ENCODE data around the gene MRGPRX4. TPM values are rescaled to one million over a fixed set of nuclear protein-coding genes. Genes with fewer than 3 reads are reported as not detected.

MRGPRX4 gene
- total RNA-seq, 1 experiment from 2014 or later = not detected

DNA sequence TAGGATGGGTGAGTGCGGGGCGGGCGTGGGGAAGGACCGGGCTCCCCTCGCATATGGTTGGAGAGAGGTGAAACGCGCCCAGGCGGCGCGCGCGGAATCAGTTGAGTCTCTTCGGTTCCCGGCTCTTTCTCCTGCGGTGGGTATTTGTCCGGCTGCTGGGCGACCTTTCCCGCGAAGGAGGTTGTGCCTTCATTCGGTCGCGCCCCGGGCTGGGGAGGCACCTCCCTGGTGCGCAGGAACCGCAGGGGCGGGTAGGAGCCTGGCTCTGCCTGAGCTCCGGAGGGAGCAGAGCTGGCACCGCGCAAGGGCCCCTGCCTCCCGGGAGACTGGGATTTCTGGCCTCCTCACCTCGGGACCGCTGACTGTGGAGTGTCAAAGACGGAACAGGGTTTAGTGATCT lies 36.4 kb downstream of the MRGPRX4 start:
- Mint-ChIP-seq H3K4me1 (ENCODE audit: low read depth, unreplicated experiment) (no peaks in the 10 kb centered on the region), H3K9me3 (ENCODE audit: unreplicated experiment) (no peaks in the 10 kb centered on the region), H3K36me3 (ENCODE audit: insufficient read depth, unreplicated experiment) (no peaks in the 10 kb centered on the region), H3K27ac (ENCODE audit: unreplicated experiment) (no peak overlapping the region), H3K27me3 (ENCODE audit: insufficient read depth, unreplicated experiment) (peaks cover 26% of the 10 kb centered on the region), H3K4me3 (ENCODE audit: unreplicated experiment) (no peak overlapping the region)
- H3K27me3 ChIP-seq (replicated peaks; ENCODE audit: control insufficient read depth, insufficient read depth, low read length) = no peaks in the 10 kb centered on the region; the same call in 1 of the 2 replicates
- H3K4me1 ChIP-seq = no peaks in the 10 kb centered on the region
- intact Hi-C loops (cut with micrococcal nuclease; ENCODE audit: unreplicated experiment) = no loop called here
- H3K36me3 ChIP-seq (ENCODE audit: control insufficient read depth, insufficient read depth, low read length) = no peaks in the 10 kb centered on the region
- ChIA-PET POLR2A (no interaction called here), CTCF (no interaction called here)
- H3K9me3 ChIP-seq = no peaks in the 10 kb centered on the region
- no TSS peak for BruUV-seq (replicated peaks)
- TF ChIP-seq, protein P1, sequence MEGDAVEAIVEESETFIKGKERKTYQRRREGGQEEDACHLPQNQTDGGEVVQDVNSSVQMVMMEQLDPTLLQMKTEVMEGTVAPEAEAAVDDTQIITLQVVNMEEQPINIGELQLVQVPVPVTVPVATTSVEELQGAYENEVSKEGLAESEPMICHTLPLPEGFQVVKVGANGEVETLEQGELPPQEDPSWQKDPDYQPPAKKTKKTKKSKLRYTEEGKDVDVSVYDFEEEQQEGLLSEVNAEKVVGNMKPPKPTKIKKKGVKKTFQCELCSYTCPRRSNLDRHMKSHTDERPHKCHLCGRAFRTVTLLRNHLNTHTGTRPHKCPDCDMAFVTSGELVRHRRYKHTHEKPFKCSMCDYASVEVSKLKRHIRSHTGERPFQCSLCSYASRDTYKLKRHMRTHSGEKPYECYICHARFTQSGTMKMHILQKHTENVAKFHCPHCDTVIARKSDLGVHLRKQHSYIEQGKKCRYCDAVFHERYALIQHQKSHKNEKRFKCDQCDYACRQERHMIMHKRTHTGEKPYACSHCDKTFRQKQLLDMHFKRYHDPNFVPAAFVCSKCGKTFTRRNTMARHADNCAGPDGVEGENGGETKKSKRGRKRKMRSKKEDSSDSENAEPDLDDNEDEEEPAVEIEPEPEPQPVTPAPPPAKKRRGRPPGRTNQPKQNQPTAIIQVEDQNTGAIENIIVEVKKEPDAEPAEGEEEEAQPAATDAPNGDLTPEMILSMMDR (IDR thresholded peaks at IDR 0.05; ENCODE audit: insufficient read depth in 1 of 2, low read depth in 1 of 2, low read length in 1 of 2, severe bottlenecking in 1 of 2, unreplicated experiment in 1 of 2) = no peak
- no peak overlapping the region for H3K4me3 ChIP-seq (ENCODE audit: low read depth, low read length)
- DNase-seq = no peak

DNA sequence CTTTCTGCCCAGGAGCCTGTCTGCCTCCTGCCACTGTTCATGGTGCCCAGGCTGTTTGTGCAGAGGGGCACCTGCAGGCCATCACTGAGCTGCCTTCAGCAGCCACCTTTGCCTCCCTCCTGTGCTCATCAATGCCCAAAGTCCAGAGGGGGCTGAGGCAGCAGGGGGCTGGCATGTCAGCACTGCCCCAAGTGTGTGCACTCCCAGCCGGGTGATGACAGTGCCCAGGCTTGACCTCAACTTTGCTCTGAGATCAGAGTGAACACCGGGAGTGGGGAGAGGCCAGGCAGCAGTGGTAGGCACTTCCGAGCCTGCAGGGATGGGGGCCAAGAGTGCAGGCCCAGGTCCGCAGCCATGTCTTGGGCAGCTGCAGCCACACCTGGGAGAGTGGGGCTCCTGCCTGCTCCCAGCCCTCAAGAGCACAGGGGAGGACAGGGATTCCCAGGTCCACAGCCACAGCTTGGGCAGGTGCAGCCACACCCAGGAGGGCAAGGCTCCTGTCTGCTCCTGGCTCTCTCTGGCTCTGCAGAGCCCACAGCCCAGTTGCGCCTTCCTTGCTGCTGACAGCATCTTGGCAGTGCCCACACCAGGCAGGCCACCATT lies 48.7 kb downstream of the MRGPRX4 start:
- Mint-ChIP-seq H3K9me3 (ENCODE audit: unreplicated experiment) (peaks cover 18% of the 10 kb centered on the region), H3K27ac (ENCODE audit: unreplicated experiment) (no peak overlapping the region), H3K4me3 (ENCODE audit: unreplicated experiment) (no peak overlapping the region), H3K36me3 (ENCODE audit: insufficient read depth, unreplicated experiment) (no peaks in the 10 kb centered on the region), H3K4me1 (ENCODE audit: low read depth, unreplicated experiment) (no peaks in the 10 kb centered on the region), H3K27me3 (ENCODE audit: insufficient read depth, unreplicated experiment) (peaks cover 11% of the 10 kb centered on the region)
- H3K4me3 ChIP-seq (ENCODE audit: low read depth, low read length) = no peak overlapping the region
- no peaks in the 10 kb centered on the region; the same call in 1 of the 2 replicates for H3K27me3 ChIP-seq (replicated peaks; ENCODE audit: control insufficient read depth, insufficient read depth, low read length)
- CTCF ChIA-PET = no interaction called here
- no peaks in the 10 kb centered on the region for H3K4me1 ChIP-seq
- no peaks in the 10 kb centered on the region for H3K36me3 ChIP-seq (ENCODE audit: control insufficient read depth, insufficient read depth, low read length)
- TF ChIP-seq, protein P1 (IDR thresholded peaks at IDR 0.05; ENCODE audit: insufficient read depth in 1 of 2, low read depth in 1 of 2, low read length in 1 of 2, severe bottlenecking in 1 of 2, unreplicated experiment in 1 of 2) = no peak
- no TSS peak for BruUV-seq (replicated peaks)
- H3K9me3 ChIP-seq = no peaks in the 10 kb centered on the region; the same call in 1 of the 2 replicates
- POLR2A ChIA-PET = no interaction called here
- intact Hi-C loops (cut with micrococcal nuclease; ENCODE audit: unreplicated experiment) = no loop called here
- DNase-seq = no peak

DNA sequence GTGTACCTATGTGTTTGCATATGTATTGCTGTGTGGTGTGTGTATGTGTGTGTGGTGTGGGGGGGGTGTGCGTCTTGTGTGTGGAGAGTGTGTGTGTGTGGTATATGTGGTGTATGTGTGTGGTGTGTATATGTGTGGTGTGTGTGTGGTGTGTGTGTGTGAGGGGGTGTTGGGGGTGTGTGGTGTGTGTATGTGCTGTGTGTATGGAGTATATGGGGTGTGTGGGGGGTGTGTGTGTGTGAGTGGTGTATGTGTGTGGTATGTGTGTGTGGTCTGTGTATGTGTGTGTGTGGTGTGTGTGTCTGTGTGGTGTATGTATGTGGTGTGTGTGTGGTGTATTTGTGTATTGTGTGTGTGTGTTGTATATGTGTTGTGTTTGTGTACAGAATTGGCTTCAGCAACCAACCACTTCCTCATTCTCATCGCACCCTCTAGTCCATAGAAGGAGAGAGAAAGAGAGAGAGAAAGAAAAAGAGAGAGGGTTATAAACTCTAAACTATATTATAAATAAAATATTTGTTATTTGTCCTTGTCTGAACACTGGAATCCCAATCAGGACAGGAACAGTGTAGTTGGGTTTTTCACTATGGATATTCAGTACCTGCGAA lies 50.3 kb downstream of the MRGPRX4 start:
- H3K4me1 ChIP-seq = no peaks in the 10 kb centered on the region
- no peak overlapping the region for H3K4me3 Mint-ChIP-seq (ENCODE audit: unreplicated experiment)
- no peaks in the 10 kb centered on the region; the same call in 1 of the 2 replicates for H3K9me3 ChIP-seq
- TF ChIP-seq, protein P1 (IDR thresholded peaks at IDR 0.05; ENCODE audit: insufficient read depth in 1 of 2, low read depth in 1 of 2, low read length in 1 of 2, severe bottlenecking in 1 of 2, unreplicated experiment in 1 of 2) = no peak
- ChIA-PET CTCF (interaction anchor here (1.1 kb wide), 1 partner anchor 19 kb away, joined by 3 read pairs; no protein-coding TSS in a partner anchor), POLR2A (no interaction called here)
- peaks cover 3% of the 10 kb centered on the region for H3K27me3 Mint-ChIP-seq (ENCODE audit: insufficient read depth, unreplicated experiment)
- intact Hi-C loops (cut with micrococcal nuclease; ENCODE audit: unreplicated experiment) = no loop called here
- H3K36me3 Mint-ChIP-seq (ENCODE audit: insufficient read depth, unreplicated experiment) = no peaks in the 10 kb centered on the region
- no peaks in the 10 kb centered on the region; the same call in 1 of the 2 replicates for H3K27me3 ChIP-seq (replicated peaks; ENCODE audit: control insufficient read depth, insufficient read depth, low read length)
- no peak for DNase-seq
- no TSS peak for BruUV-seq (replicated peaks)
- no peak overlapping the region for H3K4me3 ChIP-seq (ENCODE audit: low read depth, low read length)
- H3K4me1 Mint-ChIP-seq (ENCODE audit: low read depth, unreplicated experiment) = no peaks in the 10 kb centered on the region
- H3K9me3 Mint-ChIP-seq (ENCODE audit: unreplicated experiment) = peaks cover 18% of the 10 kb centered on the region
- no peaks in the 10 kb centered on the region for H3K36me3 ChIP-seq (ENCODE audit: control insufficient read depth, insufficient read depth, low read length)
- no peak overlapping the region for H3K27ac Mint-ChIP-seq (ENCODE audit: unreplicated experiment)

Other genes starting within 250 kb of the MRGPRX4 start
- 17.5 and 17.8 TPM in 2 replicates for gene SERGEF, start 159.8 kb upstream of the MRGPRX4 start, total RNA-seq (2022)
- 0.32 and 0.67 TPM in 2 replicates for gene TPH1, start 126.6 kb upstream of the MRGPRX4 start, total RNA-seq (2022)
- 38.9 and 43.1 TPM in 2 replicates for gene SAAL1, start 66.8 kb upstream of the MRGPRX4 start, total RNA-seq (2022)
- not detected in 2 replicates for gene MRGPRX3, start 40.3 kb upstream of the MRGPRX4 start, total RNA-seq (2022)
- gene SAA4, start 64.0 kb downstream of the MRGPRX4 start, total RNA-seq (2022) = not detected in 2 replicates
- not detected in 2 replicates for gene SAA2, start 75.8 kb downstream of the MRGPRX4 start, total RNA-seq (2022)
- not detected in 2 replicates for gene SAA1, start 93.4 kb downstream of the MRGPRX4 start, total RNA-seq (2022)
- gene HPS5, start 149.3 kb downstream of the MRGPRX4 start, total RNA-seq (2022) = 17.5 TPM in 2 replicates
- 63.0 and 72.0 TPM in 2 replicates for gene GTF2H1, start 149.7 kb downstream of the MRGPRX4 start, total RNA-seq (2022)
- 396 and 507 TPM in 2 replicates for gene LDHA, start 221.7 kb downstream of the MRGPRX4 start, total RNA-seq (2022)
- not detected in 2 replicates for gene LDHC, start 239.5 kb downstream of the MRGPRX4 start, total RNA-seq (2022)

Data from Caco-2 (cell line).